NCI-H69 (cell line): ENCODE data around the gene PTPRT.

Source experiments
- DNase-seq: peaks from one replicate; lab custom pipeline; 2025; lab: John Stamatoyannopoulos, UW

Gene PTPRT

GRCh38 chr20:42281801-42282200 lies 907.9 kb downstream of the PTPRT start:
- no peak for DNase-seq

DNA sequence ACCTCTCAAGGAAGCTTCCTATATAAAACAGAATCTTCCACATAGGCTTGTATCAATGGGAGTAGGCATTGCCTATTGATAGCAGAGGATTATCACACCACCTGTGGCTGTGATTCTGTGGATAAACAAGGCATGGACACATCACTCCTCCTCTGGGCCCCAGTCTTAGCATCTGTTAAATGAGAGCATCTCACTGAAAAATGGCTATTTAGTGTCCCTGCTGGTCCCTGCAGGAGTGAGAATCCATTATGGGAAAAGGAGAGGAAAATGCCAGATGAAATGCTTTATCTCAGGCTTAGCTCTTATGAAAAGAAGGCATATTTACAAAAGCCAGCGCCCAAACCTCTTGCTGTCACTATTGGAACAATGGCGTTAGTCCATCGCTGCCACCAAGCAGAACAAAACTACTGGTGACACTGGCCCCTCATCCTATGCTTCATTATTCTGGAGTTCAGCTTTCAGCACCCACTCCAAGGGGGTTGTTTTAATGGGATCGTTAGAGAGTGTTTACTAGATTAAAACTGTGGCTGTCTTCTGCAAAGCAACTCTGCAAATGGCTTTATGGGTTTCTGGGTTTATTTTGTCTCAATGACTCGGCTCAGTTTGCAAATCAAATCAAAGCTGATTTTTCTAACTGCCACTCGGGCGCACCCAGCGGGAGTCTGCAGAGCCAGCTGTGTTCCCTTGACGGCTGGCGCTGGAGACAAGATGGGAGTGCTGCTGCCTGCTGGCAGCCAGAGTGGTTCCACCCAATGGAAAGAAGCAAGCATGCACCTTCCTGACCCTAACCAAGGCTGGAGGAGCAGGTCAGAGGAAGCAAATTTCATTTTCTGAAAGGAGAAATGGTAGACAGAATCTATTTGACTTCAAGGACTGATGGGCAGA lies 912.7 kb downstream of the PTPRT start:
- DNase-seq, result peak; percentile 65

GRCh38 chr20:42274986-42275385 lies 914.7 kb downstream of the PTPRT start:
- DNase-seq, result no peak

- no peak for DNase-seq
These were observed 917.2 kb downstream of the PTPRT start for GRCh38 chr20:42272516-42272915.

DNA sequence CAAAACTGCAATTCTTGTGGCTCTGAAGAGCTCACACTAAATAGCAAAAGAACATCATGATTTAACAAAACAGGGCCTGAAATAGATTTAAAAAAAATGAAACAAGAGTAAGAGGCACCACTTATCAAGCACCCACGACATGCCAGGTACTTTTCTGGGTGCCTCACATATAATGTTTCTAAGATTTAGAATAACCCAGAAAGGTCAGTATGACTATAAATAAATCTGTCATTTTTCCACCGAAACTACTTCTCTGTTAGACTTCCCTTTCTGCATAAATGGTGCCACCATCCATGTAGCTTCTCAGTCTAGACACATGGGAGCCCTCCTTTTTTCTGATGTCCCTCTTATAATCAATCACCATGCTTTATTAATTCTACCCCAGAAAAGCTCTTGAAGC lies 919.2 kb downstream of the PTPRT start:
- no peak for DNase-seq

GRCh38 chr20:42267793-42268384 lies 921.8 kb downstream of the PTPRT start:
- no peak for DNase-seq

DNA sequence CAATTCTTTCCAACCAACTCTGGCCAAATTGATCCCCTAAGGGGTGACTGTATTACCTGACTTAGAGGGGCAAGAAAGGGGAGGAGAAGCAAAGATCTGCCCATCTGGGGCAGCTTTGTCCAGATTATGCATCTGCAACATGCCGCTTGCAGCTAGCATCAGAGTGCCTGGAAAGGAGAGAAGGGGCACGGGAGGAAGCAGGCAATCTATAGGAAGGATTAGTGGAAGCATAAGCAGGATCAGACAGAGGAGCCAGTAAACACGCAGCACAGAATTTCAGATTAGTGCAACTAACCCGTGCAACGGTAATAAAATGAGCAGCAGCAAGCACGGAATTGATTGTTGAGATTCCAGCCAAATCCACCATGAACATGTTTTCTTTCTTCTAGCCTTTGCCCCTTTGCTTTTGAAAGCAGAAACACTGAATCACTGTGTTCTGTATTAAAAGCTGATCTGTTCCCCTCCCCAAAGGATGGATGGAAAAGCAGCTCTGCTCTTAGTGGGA lies 927.9 kb downstream of the PTPRT start:
- no peak for DNase-seq

GRCh38 chr20:42260184-42260583 lies 929.5 kb downstream of the PTPRT start:
- no peak for DNase-seq

DNA sequence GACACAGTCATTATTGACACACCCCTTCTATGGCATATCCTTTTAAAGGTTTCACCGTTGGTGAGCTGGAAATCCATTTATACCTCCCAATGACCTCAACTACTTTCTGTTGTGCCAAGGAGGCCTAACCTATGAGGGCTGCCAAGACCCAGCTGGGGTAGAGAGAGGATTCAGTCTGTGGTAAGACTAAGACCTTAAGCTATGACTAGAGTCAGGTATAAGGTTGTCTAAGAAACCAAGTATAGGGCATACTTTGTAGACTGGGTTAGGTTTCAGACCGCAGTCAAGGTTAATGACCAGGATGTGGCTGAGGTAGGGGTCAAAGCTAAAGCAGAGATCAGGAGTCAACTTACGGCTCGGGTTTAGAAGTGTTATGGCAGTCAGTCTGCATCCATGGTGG lies 930.3 kb downstream of the PTPRT start:
- no peak for DNase-seq

DNA sequence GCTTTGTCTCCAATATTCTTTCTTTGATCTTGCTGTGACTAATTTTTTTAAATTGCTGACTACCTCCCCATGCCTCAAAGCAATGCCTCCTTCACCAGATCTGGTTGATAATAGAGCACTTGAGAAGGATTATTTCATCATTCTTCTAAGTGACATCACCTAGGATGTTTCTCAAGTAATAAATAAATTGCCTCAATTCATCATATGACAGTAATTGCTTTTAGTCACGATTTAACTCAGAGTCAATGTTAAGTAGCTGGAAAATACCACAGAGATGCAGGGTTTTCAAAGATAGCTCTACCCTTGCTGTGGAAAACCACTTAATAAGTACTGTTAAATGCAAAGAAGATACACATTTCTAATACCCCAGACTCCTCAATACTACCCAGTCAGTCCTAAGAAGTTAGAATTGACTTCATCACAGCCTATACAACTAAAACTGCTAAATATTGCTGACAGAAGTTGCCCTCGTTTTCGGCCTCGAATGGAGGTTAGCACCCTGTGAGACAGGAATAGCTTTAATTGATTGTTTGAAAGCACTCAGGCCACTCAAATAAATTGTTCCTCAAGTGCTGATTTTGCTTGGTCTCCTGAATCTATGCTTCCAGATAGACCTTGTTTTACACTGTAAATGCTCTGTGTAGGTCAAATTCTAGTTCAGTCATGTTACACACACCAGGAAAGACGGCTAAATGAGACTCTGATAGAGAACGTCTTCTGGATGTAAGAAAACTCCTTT lies 931.0 kb downstream of the PTPRT start:
- DNase-seq, result no peak

DNA sequence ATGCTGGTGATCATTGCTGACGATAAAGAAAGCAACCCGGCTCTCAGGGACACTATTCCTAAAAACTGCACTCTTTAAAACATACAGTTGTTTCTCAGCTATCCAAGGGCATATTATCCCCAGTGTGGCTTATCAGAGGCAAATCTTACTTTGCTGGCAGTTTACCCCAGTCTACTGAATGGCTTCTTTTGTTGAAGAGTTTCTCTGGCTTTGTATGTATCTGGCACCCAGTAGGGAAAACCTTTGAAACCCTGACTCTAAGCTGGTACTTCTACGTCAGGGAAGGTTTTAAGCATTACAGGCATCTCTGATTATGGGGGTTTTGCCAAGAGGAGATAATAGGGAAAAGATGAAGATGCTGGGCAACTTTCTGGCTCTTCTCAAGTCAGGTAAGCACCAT lies 933.9 kb downstream of the PTPRT start:
- no peak for DNase-seq

DNA sequence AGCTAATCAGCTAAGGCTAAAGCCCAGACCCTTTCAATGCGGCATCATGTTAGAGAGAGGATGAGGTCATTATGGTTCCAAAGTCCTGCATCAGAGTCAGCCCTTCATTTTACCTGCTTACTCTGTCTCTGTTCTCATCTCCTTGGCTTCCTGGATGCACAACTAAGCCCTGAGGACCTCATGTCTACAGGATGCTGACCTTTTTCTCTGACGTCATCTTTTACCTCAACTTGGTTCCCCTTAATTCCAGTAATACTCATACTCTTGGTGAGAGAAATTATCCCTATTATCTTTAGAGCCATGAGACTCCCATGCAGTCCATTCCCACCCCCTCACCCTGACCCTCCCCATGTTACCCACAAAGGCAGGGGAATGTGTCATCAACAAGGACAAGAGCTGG lies 935.0 kb downstream of the PTPRT start:
- DNase-seq, result no peak

DNA sequence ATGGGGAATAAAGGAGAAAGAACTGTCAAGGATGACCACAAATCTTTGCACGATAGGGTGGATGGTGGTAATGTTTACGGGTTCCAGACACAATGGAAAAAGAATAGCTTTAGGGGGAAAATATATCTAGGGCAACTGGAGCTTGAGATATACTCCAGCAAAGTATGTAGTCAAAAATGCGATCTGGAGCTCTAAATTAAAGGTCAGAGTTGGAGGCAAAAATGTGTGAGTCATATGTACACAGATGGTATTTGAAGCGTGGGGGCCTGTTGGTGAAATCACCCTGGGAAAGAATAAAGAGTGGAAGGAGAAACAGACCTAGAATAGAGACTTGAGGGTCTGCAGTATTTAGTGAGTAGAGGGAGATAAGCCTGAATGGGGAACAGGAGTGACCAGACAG lies 937.6 kb downstream of the PTPRT start:
- DNase-seq, result no peak

GRCh38 chr20:42218621-42219374 lies 970.9 kb downstream of the PTPRT start:
- peak; percentile 70 for DNase-seq

DNA sequence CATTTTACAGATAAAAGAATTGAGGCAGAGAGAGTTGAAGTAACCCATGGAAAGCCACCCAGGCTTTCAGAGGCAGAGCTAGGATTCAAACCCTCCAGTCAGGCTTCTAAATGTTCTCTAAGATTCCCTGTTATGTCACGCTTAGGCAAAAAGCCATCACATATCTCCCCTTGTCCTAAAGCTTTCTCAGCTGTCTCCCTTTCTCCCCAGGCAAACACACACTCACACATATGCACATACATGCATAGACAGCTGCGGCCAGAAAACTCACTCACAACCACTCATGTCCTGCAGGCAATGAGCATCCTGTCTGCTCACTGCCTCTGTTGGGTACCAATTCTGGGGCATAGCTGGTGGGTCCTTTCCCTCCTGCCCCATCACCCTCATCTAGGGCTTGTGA lies 975.6 kb downstream of the PTPRT start:
- DNase-seq, result no peak

DNA sequence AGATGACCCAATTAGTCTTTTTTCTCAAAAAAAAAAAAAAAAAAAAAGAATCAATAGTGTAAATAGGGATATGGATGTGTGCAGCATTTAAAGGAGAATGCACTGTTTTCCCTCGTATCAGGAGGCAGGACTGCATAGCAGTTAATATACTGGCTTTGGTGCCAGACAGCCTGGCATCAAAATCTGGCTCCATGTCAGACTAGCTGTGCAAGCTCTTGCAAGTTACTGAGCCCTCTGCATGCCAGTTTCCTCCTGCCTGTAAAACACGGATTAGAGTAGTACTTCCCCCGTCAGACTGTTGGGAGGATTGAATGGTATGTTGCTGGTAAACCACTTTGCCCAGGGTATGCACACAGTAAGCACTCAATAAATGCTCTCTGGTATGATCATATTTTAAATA lies 977.3 kb downstream of the PTPRT start:
- no peak for DNase-seq

DNA sequence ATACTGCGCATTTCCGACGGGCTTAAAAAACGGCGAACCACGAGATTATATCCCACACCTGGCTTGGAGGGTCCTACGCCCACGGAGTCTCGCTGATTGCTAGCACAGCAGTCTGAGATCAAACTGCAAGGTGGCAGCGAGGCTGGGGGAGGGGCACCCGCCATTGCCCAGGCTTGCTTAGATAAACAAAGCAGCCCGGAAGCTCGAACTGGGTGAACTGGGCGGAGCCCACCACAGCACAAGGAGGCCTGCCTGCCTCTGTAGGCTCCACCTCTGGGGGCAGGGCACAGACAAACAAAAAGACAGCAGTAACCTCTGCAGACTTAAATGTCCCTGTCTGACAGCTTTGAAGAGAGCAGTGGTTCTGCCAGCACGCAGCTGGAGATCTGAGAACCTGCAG lies 983.1 kb downstream of the PTPRT start:
- peak; percentile 23 for DNase-seq

GRCh38 chr20:42204109-42204660 lies 985.5 kb downstream of the PTPRT start:
- DNase-seq, result no peak

GRCh38 chr20:42197599-42197998 lies 992.1 kb downstream of the PTPRT start:
- DNase-seq, result no peak

- peak; percentile 2 for DNase-seq
These were observed 996.6 kb downstream of the PTPRT start for GRCh38 chr20:42193119-42193518.

DNA sequence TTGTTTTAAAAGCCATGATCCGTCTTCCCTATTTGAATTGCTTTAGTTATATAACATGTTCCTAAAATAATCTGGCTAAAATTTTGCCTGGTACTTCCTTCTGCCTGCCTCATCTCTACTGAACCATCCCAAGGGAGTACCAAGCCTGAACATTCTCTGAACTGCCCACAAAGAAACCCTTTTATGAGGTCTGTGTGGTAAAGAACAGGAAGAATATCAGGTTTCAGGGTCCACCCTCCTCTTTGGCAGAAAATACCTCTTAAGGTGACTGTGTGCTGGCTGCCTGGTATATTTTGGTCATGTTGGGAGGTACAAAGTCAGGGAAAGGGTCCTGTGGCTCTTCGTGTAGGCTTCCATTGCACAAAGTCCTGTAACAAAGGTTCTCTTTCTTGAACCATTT lies 997.4 kb downstream of the PTPRT start:
- DNase-seq, result peak; percentile 25
